Ishikawa (cell line): ENCODE data around the gene FRMPD2.

Source experiments
- CEBPB ChIP-seq: IDR thresholded peaks from 2 replicates; pipeline ENCODE4 v1.6.1; 2012
- CREB1 ChIP-seq: IDR thresholded peaks from 2 replicates; pipeline ENCODE4 v1.6.1; 2012; ENCODE audit warnings: low read depth
- EGR1 ChIP-seq: IDR thresholded peaks from 2 replicates; pipeline ENCODE4 v1.6.1; 2012
- EP300 ChIP-seq: IDR thresholded peaks from 2 replicates; pipeline ENCODE4 v1.6.1; 2012; ENCODE audit warnings: borderline replicate concordance
- FOXM1 ChIP-seq: IDR thresholded peaks from 2 replicates; pipeline ENCODE4 v1.6.1; 2012; ENCODE audit warnings: low read depth, borderline replicate concordance
- NFIC ChIP-seq: IDR thresholded peaks from 2 replicates; pipeline ENCODE4 v1.6.1; 2012
- RAD21 ChIP-seq: IDR thresholded peaks from 2 replicates; pipeline ENCODE4 v1.6.1; 2012; ENCODE audit warnings: low read depth
- TAF1 ChIP-seq: IDR thresholded peaks from 2 replicates; pipeline ENCODE4 v1.6.1; 2012; ENCODE audit warnings: low read depth, mild to moderate bottlenecking
- TCF12 ChIP-seq: IDR thresholded peaks from 2 replicates; pipeline ENCODE4 v1.6.1; 2012; ENCODE audit warnings: low read depth
- TEAD4 ChIP-seq: IDR thresholded peaks from 2 replicates; pipeline ENCODE4 v1.6.1; 2012
- YY1 ChIP-seq: IDR thresholded peaks from 2 replicates; pipeline ENCODE4 v1.6.1; 2012; ENCODE audit warnings: low read depth
- ZBTB7A ChIP-seq: IDR thresholded peaks from 2 replicates; pipeline ENCODE4 v1.6.1; 2012; ENCODE audit warnings: low read depth
- TF ChIP-seq, protein P1 (sequence below): IDR thresholded peaks from 2 replicates; pipeline ENCODE4 v1.6.1; 2012; ENCODE audit warnings: low read depth, mild to moderate bottlenecking
- TF ChIP-seq, protein P2 (sequence below): IDR thresholded peaks from 2 replicates; pipeline ENCODE4 v1.6.1; 2012
- TF ChIP-seq, protein P3 (sequence below): IDR thresholded peaks from 2 replicates; pipeline ENCODE4 v1.6.1; 2012

Gene FRMPD2

DNA sequence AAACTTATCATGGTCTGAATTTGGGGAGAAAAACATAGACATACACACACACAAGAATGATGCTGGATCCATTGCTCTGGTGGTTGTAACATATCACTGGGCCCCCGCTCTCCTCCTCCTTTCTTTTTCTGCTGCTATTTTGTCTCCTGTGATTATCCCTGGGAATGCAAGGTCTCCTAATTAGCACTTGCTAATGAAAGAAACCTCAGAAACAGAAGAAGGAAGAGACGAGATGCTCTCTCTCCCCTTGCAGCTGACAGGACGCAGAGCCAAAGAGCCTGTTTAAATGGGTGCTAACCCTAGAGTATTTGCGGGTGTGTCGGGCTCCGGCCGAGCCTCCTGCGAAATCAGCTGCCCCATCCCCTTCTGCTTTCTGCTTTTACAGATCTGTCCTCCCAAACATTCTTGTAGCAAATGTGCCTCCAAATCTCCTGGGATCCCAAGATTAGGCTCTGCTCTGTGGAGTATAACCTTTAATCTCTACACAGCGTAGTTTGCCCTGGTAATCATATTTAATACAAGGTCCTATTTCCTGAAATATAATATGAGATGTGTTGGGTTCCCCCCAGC, 81.5 kb downstream of the FRMPD2 start:
- TF ChIP-seq RAD21 = no peak
- TF ChIP-seq EP300 = no peak
- no peak for TF ChIP-seq TCF12
- no peak for TF ChIP-seq TAF1
- TF ChIP-seq YY1 = no peak
- TF ChIP-seq, protein P1, sequence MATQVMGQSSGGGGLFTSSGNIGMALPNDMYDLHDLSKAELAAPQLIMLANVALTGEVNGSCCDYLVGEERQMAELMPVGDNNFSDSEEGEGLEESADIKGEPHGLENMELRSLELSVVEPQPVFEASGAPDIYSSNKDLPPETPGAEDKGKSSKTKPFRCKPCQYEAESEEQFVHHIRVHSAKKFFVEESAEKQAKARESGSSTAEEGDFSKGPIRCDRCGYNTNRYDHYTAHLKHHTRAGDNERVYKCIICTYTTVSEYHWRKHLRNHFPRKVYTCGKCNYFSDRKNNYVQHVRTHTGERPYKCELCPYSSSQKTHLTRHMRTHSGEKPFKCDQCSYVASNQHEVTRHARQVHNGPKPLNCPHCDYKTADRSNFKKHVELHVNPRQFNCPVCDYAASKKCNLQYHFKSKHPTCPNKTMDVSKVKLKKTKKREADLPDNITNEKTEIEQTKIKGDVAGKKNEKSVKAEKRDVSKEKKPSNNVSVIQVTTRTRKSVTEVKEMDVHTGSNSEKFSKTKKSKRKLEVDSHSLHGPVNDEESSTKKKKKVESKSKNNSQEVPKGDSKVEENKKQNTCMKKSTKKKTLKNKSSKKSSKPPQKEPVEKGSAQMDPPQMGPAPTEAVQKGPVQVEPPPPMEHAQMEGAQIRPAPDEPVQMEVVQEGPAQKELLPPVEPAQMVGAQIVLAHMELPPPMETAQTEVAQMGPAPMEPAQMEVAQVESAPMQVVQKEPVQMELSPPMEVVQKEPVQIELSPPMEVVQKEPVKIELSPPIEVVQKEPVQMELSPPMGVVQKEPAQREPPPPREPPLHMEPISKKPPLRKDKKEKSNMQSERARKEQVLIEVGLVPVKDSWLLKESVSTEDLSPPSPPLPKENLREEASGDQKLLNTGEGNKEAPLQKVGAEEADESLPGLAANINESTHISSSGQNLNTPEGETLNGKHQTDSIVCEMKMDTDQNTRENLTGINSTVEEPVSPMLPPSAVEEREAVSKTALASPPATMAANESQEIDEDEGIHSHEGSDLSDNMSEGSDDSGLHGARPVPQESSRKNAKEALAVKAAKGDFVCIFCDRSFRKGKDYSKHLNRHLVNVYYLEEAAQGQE = no peak
- TF ChIP-seq, protein P2, sequence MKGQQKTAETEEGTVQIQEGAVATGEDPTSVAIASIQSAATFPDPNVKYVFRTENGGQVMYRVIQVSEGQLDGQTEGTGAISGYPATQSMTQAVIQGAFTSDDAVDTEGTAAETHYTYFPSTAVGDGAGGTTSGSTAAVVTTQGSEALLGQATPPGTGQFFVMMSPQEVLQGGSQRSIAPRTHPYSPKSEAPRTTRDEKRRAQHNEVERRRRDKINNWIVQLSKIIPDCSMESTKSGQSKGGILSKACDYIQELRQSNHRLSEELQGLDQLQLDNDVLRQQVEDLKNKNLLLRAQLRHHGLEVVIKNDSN = no peak
- no peak for TF ChIP-seq EGR1
- TF ChIP-seq FOXM1 = no peak
- TF ChIP-seq, protein P3, sequence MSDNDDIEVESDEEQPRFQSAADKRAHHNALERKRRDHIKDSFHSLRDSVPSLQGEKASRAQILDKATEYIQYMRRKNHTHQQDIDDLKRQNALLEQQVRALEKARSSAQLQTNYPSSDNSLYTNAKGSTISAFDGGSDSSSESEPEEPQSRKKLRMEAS = no peak
- TF ChIP-seq NFIC = no peak
- no peak for TF ChIP-seq TEAD4
- TF ChIP-seq ZBTB7A = no peak
- TF ChIP-seq CEBPB = no peak
- no peak for TF ChIP-seq CREB1

DNA sequence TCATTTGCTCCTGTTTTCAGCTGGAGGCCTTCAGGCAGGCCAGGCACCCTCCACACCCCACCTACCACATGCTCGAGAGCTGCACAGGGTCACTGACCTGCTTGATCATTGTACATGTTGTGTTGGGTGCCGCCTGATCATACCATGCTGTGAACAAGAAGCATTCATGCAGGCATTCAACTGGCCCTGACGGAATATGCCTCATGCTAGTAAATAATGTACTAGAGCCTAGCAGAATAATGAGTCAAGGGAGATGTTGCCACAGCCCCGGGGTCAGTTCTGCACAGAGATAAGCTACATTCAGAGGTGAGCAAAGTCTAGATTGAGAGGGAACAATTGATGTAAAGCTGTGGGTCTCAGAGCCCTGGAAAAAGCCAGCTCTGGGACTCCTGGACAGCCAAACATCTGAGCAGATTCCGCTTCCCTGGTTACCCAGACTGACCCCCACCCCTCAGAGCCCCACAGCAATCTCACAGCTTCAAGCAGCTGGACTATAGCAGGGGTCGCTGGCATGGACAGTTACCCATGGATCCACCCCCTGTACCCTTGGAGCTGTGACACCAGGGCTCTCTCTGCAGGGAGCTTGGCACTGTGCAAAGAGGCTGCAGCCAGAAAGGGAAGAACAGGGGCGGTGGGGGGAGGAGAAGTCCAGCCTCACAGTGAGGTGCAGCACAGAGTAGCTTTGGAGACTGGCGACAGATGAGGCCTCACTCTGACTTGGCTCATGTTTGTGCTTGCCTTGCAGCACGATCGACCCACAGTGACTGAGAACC, 86.6 kb downstream of the FRMPD2 start:
- TF ChIP-seq, protein P1 = no peak
- TF ChIP-seq NFIC = no peak

DNA sequence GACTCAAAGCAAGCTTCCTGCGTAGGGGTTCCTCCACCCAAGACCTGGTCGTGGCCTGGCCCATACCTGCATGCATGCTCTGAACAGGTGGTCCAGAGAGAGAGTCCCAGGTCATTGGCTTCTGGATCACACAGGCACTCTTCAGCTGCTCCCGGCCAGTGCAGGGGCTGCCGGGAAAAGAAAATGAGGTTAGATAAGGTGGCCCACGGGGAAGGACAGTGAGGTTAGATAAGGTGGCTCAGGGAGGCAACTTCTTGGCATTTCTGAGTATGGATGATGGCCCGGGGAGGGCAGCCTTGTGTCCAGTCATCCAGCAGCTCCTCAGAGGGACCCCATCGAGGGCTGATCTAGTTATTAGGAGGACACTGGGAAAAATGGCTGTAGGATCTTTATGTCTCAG, 87.4 kb downstream of the FRMPD2 start:
- no peak for TF ChIP-seq CREB1
- no peak for TF ChIP-seq FOXM1
- no peak for TF ChIP-seq EP300
- no peak for TF ChIP-seq CEBPB
- TF ChIP-seq RAD21 = no peak

DNA sequence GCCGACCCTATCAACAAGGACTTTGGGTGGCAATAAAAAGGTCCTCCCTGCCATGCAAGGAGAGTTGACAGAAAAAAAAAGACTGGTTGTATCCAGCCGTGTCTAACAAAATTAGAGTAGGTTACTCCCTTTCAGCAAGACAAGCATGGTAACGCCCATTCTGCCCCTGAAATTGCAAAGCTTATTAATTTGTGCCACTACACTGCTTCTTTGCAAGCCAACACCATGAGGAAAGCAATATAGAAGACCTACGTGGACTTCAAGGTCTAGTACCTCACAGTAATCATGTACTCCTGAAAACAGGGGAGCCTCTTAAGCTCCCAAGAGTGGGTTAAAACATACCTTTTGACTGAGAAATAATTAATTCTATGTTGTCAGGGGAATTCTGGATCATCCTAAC, 90.3 kb downstream of the FRMPD2 start:
- TF ChIP-seq TAF1 = no peak
- TF ChIP-seq YY1 = no peak
- TF ChIP-seq TCF12 = no peak
- no peak for TF ChIP-seq RAD21
- TF ChIP-seq TEAD4 = no peak
